ENCODE results near the gene CHD9.

DNA sequence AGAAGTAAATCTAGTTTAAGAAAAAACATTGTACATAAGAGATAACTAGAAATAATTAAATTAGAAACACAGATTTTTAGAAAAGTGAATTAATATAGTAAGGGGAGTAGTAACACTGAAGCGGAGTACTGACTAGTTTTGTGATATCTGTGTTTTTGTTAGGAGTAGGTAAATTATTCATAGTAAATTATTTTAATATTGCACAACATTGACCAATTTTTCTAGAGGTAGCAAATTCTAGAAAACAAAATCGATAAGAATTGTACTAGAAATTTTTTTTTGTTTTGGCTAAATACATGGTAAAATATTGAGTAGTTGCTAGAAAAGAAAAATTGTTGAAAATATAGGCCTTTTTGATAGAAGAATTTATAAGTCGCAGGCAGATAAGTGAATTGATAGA is 156.5 kb downstream of the CHD9 start:
- TF ChIP-seq POLR2A (IDR thresholded peaks at IDR 0.05): no peak
- TF ChIP-seq, protein P1, sequence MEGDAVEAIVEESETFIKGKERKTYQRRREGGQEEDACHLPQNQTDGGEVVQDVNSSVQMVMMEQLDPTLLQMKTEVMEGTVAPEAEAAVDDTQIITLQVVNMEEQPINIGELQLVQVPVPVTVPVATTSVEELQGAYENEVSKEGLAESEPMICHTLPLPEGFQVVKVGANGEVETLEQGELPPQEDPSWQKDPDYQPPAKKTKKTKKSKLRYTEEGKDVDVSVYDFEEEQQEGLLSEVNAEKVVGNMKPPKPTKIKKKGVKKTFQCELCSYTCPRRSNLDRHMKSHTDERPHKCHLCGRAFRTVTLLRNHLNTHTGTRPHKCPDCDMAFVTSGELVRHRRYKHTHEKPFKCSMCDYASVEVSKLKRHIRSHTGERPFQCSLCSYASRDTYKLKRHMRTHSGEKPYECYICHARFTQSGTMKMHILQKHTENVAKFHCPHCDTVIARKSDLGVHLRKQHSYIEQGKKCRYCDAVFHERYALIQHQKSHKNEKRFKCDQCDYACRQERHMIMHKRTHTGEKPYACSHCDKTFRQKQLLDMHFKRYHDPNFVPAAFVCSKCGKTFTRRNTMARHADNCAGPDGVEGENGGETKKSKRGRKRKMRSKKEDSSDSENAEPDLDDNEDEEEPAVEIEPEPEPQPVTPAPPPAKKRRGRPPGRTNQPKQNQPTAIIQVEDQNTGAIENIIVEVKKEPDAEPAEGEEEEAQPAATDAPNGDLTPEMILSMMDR (IDR thresholded peaks at IDR 0.05): no peak

Data from thyroid gland (tissue), 4 donors.